ENCODE data around the gene DLL4. TPM values are rescaled to one million over a fixed set of nuclear protein-coding genes. Genes with fewer than 3 reads are reported as not detected.

The DLL4 gene
- total and polyA plus RNA-seq, 10 of the 15 experiments (the other 5 are each of a cell fraction or from before 2014, with no cell fraction given): 0.04 to 0.16 (median 0.09) TPM; not detected in 6

GRCh38 chr15:40912478-40912877, 16.7 kb upstream of the DLL4 start:
- in situ Hi-C loops (cut with MboI): no loop called here
- TF ChIP-seq EZH2 (IDR thresholded peaks at IDR 0.05; ENCODE audit: borderline replicate concordance, control insufficient read depth, low read depth, low read length) (no peak), ZNF687 (IDR thresholded peaks at IDR 0.05) (peak; percentile 55; the same call in 1 of the 2 replicates)

More at GRCh38 chr15:40912478-40912877, 16.7 kb upstream of the DLL4 start:
- DNase-seq (ENCODE audit: low read depth, low spot score) (no peak), FAIRE-seq (no peak), ATAC-seq (peak; percentile 29)
- Histone ChIP-seq H3K9ac (ENCODE audit: control insufficient read depth, insufficient read depth, low read length) (0 out of 2 replicates have a peak overlapping the region, but pooled peaks have one; percentile 12), H4K20me1 (ENCODE audit: control insufficient read depth, insufficient read depth) (no peaks in the 10 kb centered on the region), H3K9me3 (replicated peaks; ENCODE audit: control insufficient read depth, insufficient read depth, low read length) (no peaks in the 10 kb centered on the region), H3K4me3 (no peak overlapping the region), H3K36me3 (ENCODE audit: control insufficient read depth in 2 of 2, insufficient read depth in 2 of 2, low read length in 1 of 2) (no peaks in the 10 kb centered on the region), H2AFZ (ENCODE audit: control insufficient read depth, low read depth, low read length) (peak overlapping the region; percentile 55), H3K79me2 (ENCODE audit: control insufficient read depth, insufficient read depth, low read length) (no peaks in the 10 kb centered on the region), H3K27ac (ENCODE audit: control insufficient read depth, insufficient read depth) (no peak overlapping the region; the same call in 1 of the 2 replicates), H3K4me2 (ENCODE audit: control insufficient read depth, insufficient read depth) (peak overlapping the region; percentile 17; the same call in 1 of the 2 replicates), H3K27me3 (replicated peaks in 1 of 2; ENCODE audit: control insufficient read depth in 2 of 2, insufficient read depth in 2 of 2, low read length in 1 of 2) (no peaks in the 10 kb centered on the region), H3K4me1 (ENCODE audit: control insufficient read depth, insufficient read depth, low read length) (peaks cover 15% of the 10 kb centered on the region)
- ChIA-PET SMC1A (ENCODE audit: uncharacterized antibody, unreplicated experiment) (interaction anchor here (1.6 kb wide), 1 partner anchor 27 kb away, joined by 5 read pairs; no protein-coding TSS in a partner anchor), POLR2A (no interaction called here), CTCF (interaction anchor here (0.9 to 11.9 kb wide), 9 partner anchors 10 to 272 kb away, joined by 3 to 157 read pairs (median 4); partner anchors contain the start of gene VPS18), RAD21 (ENCODE audit: unreplicated experiment) (interaction anchor here (0.6 to 1.0 kb wide), 3 partner anchors 17 to 109 kb away, joined by 3 read pairs; no protein-coding TSS in a partner anchor)
- intact Hi-C loops (cut with micrococcal nuclease; ENCODE audit: unreplicated experiment): no loop called here
- 37% methylated on average over 6 of the region's 6 CpGs for WGBS (ENCODE audit: insufficient coverage, insufficient replicate concordance, low lambda C conversion rate, missing lambda C conversion rate)
- no TSS peak for BruUV-seq (replicated peaks)

Measured in GM12878 (cell line).